ENCODE measurements around the gene DHDDS.

Gene DHDDS

DNA sequence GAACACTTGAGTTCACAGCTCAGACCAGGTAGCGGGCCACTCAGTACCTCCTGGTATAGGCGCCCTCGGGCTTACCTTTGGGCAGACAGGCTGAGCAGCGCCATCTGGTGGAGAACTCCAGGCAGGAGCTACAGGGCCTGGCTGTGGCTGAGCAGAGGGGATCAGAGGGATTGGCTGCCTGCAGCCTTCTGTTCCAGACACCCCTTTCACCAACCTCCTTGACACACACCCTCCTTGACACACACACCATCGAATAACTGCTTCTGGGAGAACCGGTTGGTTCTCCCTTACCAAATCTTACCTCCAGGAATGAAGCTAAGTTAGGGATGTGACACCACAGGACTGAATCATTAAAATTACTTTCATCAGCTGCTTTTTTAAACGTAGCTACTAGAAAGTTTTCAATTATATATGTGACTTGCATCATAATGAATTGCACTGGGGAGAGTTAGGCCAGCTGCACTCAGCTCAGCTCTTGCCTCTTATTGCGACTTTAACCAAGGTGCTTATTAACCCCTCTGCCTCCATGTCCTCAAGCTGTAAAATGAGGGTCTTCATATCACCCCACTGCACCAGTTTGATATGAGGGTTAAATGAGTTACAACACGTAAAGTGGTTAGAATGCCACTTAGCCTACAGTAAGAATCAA lies 14.9 kb upstream of the DHDDS start:
- DNase-seq (ENCODE audit: low read depth in 2 of 2, low spot score in 1 of 2), result peak; percentile 61 to 80

DNA sequence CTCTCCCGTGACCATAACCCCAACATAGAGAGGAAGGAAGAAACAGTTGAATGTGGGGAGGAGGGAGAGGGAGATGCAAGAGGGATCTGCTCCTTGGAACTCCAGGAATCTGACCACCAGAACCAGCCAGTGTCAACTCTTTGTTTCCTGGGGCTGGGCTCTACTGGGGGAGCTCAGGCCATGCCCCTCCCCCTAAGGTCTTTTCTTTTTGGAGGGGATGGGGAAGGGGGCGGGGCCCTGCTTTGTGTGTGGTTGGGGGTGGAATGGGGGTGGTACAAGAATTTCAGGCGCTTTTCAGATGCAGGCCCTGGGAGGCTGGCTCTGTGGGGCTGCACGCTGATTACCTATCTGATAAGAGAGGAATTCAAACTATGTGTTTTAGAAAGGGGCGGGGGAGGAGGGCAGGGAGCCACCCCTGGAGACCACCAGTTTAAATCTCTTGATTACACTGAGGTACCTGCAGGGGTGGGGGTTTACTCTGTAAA lies 13.2 kb upstream of the DHDDS start:
- DNase-seq (ENCODE audit: low read depth in 2 of 2, low spot score in 1 of 2), result no peak

DNA sequence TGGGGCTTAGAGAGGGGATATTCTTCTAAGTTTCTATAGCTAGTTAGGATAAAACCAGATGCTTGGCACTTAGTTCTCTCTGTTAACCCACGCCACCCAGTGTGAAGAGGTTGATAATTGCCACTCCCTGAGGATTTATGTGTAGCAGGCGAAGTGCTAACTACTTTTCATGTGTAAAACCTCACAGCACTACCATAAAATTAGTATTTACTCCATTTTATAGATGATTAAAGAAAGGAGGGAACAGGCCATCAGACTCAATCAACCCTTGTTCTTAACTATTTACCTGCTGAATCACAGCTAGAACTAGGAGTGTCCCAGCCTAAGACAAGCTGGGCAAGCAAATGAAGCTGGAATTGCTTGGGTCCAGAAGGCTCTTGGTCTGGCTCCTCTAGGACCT lies 12.6 kb upstream of the DHDDS start:
- no peak for DNase-seq (ENCODE audit: low read depth in 2 of 2, low spot score in 1 of 2)

DNA sequence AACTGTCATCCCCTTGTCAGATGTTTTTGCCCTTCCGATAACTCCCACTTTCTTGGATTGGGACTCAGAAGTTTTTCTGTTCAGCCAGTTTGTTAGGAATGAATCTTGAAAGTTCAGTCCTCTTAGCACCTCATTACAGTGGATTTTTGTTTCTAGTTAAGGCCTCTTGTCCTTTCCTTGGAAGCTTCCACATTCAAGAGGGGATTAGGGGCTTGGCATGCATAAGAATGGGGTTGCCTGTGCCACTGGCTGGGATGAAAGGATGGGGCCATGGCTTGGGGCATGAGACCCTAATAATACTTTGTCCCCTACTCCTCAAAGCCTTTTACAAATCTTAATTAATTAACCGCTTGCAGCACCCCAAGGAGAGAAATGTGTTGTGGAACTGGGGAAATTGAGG lies 2.4 kb upstream of the DHDDS start:
- no peak for DNase-seq (ENCODE audit: low read depth in 2 of 2, low spot score in 1 of 2)

DNA sequence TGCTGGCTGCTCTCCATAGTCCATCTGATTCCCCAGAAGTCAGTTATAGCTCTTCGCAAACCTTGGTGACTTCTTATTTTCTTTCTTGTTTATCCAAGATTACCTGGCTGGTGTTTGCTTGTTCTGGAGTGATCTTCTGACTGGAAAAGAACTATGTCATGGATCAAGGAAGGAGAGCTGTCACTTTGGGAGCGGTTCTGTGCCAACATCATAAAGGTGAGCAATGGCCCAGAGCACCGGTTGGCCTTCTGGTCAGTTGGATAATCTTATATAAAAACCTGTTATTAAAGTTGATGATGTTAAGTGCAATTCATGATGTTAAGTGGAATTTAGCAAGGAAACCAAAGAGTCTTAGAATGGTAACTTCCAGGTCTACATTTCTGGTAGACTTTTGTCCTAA lies 672 bp downstream of the DHDDS start:
- DNase-seq (ENCODE audit: low read depth in 2 of 2, low spot score in 1 of 2), result no peak

DNA sequence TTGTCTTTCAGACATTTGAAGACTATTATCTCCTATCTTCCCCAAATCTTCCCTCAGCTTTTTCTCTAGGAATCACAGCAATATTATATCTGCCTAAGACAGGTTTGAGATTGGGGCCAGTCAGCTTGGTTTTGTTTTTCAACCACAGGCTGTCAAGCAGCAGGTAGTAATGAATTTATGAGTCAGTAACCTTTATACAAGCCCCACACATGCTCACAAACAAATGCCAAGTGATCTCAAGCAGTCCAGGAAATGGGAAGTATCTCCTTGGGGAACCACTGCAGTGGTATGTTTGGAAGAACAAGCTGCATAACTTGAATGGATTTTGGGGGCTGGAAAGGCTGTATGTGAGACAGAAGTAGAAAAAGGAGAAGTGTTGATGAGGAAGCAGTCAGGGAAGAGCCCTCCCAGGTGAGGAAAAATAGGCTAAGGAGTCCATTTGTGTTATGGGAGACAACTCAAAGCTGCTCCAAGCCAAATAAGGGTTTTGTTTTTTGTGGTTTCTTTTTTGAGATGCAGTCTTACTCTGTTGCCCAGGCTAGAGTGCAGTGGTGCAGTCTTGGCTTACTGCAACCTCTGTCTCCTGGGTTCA lies 2.1 kb downstream of the DHDDS start:
- DNase-seq (ENCODE audit: low read depth in 2 of 2, low spot score in 1 of 2), result no peak

DNA sequence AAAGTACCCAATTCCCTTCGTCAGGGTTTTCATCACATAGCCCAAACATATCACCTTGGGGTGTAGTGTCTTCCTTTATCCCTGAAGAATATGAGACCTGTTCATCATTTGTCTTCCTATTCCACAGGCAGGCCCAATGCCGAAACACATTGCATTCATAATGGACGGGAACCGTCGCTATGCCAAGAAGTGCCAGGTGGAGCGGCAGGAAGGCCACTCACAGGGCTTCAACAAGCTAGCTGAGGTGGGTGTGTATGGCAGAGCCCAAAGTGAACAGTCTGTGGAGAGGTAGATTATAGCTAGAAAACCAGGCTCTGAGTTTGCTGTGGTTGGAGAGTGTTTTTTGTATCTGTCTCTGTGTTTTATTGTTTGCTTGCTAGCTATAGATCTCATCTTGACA lies 5.9 kb downstream of the DHDDS start:
- DNase-seq (ENCODE audit: low read depth in 2 of 2, low spot score in 1 of 2), result no peak

DNA sequence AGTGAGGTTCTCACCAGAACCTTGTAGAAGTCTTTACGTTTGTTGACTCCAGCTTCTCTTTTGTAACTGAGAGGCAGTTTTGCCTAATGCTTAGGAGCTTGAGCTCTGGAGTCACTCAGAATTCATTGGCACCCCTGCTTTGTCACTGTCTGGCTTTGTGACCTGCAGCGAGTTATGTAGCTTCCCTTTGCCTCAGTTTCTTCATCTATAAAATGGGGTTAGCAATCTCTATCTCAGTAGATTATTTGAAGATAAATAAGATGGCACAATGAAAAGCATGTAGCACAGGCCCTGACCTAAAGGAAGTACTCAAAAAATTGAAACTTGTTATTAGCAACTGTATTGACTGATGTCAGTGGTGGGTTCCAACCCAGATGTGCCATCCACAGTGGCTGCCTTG lies 8.1 kb downstream of the DHDDS start:
- no peak for DNase-seq (ENCODE audit: low read depth in 2 of 2, low spot score in 1 of 2)

DNA sequence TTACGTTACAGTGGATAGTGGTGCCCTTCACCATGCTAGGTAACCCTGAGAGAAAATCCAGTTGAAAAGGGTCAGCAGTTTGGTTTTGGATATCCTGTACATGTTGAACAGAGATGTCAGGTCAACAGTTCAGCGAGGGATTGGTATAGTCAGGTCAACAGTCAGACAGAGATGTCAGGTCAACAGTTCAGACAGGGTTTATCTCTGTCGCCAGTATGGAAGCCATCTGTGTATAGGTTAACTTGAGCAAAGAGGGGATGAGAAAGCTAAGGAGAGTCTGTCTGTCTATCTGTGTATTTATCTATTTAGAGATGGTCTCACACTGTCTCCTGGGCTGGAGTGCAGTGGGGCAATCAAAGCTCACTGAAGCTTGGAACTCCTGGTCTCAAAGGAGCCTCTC lies 17.7 kb downstream of the DHDDS start:
- DNase-seq (ENCODE audit: low read depth in 2 of 2, low spot score in 1 of 2), result no peak

DNA sequence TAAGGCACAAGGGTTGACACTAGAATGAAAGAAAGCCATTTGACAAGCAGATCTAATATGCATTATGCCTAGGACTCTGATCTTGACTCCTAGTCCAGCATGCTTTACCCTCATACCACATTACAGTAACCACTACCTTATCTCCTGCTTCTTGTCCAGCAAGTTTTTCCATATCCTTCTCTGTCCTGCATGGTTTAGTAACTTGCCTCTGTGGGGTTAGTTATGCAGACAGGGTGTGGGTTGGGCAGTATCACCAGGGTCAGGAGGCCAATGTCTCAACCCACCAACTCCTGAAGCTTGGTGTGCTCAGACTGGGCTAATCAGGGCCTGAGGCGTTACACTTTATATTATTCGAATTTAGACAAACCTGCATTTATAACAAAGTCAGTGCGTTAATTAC lies 18.8 kb downstream of the DHDDS start:
- DNase-seq (ENCODE audit: low read depth in 2 of 2, low spot score in 1 of 2), result no peak

DNA sequence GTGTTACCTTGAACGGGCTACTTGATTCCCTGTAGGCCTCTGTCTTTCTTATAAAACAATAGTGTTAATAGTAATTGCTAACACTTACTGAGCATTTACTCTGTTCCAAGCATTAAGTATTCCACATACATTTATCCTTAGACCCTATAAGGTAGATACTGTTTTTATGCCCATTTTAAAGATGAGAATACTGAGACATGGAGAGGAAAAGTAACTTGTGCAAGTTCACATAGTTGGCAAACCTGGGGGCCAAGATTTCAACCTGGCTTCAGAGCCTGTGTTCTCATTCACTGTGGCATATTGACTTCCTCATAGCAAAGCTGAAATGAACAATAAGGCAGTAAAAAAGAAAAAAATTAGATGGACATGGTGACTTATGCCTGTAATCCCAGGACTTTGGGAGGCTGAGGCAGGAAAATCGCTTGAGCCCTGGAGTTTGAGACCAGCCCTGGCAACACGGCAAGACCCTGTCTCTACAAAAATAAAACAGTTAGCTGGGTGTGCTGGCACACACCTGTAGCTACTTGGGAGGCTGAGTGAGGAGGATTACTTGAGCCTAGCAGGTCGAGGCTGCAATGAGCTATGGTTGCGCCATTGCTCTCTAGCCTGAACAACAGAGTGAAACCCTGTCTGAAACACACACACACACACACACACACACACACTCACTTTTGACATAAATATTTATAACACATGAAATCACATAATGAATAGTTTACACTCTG lies 20.5 kb downstream of the DHDDS start:
- no peak for DNase-seq (ENCODE audit: low read depth in 2 of 2, low spot score in 1 of 2)

DNA sequence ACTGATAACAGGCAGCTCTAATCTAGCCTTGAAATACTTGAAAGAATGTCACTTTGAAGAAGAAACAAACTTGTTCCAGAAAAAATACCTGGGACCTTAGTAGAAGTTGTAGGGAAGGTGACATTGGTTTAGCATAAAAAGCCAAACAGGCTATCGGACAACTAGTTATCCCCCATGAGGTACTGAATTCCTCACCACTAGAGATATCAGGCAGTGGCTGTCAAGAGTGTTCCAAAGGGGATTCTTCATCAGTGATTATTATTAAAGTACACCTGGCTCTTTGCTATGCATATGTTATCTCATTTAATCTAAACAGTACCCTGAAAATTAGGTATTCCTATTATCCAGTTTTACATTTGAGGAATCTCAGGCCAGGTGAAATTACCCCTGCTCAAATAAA lies 27.0 kb downstream of the DHDDS start:
- no peak for DNase-seq (ENCODE audit: low read depth in 2 of 2, low spot score in 1 of 2)

DNA sequence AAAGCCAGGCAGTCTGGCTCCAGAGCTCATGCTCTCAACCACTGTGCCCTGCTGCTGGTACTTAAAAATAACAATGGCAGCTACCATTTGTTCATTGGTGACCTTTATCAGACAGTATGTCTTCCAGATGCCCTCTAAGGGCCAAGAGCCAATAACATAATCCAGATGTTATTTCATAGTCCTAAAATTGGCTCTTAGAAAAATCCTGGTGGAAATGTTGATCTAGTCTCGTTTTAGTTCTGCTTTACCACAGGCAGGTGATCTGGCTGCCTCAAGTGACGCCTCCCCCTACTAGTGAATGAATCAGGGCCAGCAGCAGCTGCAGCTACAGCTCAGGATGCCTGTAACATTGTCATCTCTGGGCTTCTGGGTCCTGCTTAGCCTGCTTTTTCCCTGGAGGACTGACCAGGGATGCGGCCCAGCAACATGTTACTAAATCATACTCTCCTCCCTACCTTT lies 27.5 kb downstream of the DHDDS start:
- no peak for DNase-seq (ENCODE audit: low read depth in 2 of 2, low spot score in 1 of 2)

DNA sequence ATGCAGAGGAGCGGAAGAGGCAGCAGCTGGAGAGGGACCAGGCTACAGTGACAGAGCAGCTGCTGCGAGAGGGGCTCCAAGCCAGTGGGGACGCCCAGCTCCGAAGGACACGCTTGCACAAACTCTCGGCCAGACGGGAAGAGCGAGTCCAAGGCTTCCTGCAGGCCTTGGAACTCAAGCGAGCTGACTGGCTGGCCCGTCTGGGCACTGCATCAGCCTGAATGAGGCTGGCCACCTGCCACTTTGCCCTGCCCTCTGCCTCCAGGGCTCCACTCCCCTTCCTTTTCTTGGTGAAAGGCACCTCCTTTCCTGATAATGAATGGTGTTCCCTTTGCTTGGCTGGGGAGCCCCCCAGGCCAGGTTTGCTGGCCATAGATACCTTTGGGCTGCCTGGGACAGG lies 36.8 kb downstream of the DHDDS start:
- DNase-seq (ENCODE audit: low read depth in 2 of 2, low spot score in 1 of 2), result no peak

DNA sequence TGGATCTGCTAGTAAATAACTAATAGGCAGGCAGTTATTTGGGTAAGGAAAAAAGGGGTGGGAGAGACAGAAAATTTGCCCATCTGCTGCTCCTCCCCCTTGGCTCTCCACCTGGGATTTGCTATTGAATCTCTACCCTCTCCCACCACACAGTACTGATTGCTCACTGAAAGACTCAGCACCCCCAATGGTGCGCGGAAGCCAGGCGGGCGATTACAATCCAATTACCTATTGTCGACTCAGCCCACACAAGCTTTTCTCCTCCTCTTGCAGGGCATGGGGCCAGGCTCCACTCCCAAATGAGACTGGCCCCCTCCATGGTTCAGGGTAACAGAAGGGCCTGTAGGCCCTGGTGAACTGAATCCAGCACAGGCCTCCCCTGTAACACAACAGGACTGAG lies 37.4 kb downstream of the DHDDS start:
- DNase-seq (ENCODE audit: low read depth in 2 of 2, low spot score in 1 of 2), result no peak

DNA sequence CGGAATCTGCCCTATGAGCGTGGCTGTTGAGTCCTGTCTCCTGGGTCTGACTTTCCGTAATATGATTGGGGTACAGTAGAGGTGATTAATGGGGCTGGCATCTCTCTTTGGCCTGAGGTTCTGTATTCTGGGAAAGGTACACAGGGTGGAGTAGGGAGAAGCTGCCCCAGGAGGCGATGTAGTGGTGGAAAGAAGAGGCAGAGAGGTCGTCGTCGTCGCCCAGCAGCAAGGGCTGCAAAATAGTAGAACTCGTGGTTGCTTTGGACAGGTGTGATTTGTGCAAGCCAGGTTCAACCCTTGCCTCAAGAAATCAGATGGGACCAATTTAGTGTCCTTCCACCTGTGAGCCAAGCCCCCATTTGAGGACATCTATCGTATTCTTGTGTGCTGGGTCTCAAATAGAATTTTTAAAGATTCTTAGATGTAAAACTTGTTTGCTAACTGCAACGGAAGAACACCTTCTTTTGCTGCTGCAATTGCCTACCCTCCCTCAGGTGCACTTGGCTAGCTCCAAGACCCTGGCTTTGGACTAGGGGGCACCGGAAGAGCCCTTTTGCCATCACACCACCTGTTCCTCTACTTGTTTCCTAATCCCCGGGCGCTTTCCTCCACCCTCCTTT lies 38.9 kb downstream of the DHDDS start:
- DNase-seq (ENCODE audit: low read depth in 2 of 2, low spot score in 1 of 2), result no peak

DNA sequence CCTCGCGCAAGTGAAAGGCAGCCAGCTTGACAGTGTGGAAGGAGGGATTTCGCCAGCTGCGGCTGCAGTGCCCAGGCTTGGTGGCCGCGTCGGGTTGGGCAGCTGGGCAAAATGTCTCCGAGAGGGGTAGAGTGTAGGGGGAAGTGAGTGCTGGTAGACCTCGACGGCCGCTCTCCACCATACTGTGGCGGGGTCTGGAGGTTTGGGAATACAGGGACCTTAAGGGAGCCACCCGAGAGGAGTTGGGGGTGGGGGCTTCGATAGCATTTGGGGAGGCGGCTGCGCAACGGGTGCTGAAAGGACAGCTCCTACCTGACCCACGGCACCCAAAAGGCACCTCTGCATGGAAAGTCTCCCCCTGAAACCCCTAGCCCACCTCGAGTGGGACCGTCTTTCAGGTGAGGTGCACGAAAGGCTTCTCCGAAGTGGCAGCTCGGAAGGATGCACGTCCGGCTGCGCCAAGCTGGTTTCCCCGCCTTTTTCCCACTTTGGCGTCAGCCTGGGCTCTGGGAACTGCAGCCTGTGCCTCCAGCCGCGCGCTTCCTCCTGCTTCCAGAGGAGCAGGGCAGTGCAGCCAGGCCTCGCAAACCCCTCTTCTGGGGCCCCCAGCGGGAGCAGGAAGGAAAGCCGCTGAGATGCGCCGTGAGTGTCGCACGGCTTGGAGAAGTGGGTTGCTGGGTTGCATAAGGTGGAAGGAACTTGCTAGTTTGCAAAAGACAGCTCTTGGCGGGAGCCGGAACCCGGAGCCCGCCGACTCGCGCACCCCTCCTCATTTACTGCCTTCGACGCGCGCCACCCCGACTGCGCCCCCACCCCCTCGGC lies 39.6 kb downstream of the DHDDS start:
- DNase-seq (ENCODE audit: low read depth in 2 of 2, low spot score in 1 of 2), result no peak

DNA sequence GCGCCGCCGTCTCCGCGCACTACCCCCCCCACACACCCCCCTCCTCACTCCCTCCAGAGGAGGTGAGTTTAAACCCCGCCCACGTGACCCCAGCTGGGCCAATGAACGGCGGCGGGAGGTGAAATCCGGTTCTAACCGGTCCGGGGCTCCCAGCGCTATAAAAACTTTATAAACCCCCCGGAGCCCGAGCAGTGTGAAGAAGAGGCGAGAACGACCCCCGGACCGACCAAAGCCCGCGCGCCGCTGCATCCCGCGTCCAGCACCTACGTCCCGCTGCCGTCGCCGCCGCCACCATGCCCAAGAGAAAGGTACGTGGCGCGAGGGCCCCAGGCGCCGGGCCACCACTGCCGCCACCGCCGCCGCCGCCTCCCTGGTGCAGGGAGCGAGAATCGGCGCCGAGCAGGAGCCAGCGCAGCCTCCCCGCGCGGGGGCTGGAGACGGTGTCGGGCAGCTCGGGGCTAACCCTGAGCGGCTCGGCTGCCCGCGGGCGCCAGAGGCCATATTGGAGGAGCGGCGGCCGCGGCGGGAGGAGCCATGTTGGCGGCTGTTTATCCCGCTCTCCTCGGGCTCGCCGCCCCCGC lies 40.3 kb downstream of the DHDDS start, which contains the start of gene HMGN2:
TSS of gene HMGN2 (plus strand) at position 121 of the 581 bp plus-strand sequence. CDS start at position 294, 173 bp downstream.
- DNase-seq (ENCODE audit: low read depth in 2 of 2, low spot score in 1 of 2), result peak; percentile 78 to 79

DNA sequence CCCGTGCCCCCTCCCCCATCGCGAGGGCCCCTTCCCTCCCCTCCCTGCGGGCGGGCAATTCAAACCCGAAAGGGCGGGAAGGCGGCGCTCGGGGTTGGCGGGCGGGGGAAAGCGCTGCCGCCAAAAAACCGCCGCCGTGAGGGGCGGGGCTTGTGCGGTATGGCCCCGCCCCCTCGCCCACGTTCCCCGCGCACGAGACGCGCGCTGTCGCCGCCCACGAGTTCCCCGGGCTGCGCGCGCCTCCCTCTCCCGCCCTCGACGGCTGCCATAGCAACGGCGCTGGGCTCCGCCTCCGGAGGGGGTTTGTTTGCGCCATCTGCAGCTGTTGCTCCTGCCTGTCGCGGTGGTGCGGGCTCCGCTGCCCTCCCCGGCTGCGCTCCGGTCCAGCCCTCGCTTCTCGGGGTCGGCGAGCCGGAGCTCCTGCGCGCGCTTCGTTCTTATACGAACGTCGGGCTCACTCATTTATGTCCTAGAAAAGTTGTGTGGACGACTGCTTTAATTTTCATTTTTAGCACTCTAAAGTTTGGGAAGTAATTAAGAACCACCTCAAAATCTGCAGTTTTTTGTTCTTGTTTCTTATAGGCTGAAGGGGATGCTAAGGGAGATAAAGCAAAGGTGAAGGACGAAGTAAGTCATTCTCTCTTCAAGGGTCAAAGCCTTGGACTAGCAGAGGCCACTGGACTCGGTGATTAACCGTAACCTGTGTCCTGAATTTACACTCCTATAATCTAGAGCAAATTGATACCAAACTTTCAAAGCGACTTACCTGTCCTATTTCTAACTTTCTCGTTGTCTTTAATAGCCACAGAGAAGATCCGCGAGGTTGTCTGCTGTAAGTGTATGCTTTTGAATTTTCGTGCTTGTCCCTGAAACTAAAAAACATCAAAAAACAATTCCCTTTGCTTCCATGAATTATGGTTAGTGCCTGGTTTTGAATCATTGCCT lies 41.1 kb downstream of the DHDDS start:
- peak; percentile 89 to 92 for DNase-seq (ENCODE audit: low read depth in 2 of 2, low spot score in 1 of 2)

Data from stimulated activated CD8-positive, alpha-beta memory T cell treated with anti-CD3 and anti-CD28 coated beads, Interleukin-4, amount 100 ng/mL, for 4 hours (primary cell).